Stimulated activated CD4-positive, alpha-beta T cell treated with anti-CD3 and anti-CD28 coated beads, TNF-alpha, amount 100 ng/mL, for 48 hours (primary cell): ENCODE data around the gene SLC30A1.
A peak's percentile ranks its signal among the peaks of the same experiment; 100 is the strongest.
"Not testable (repeated sequence)": the region's sequence is repeated elsewhere in the genome, so short reads cannot be mapped to it uniquely, and the experiment has no call there.

Experiments used
- DNase-seq, 3 donors: peaks; one replicate each; pipeline ENCODE4 v3.0.0-alpha.2; 2020; ENCODE audit warnings: low read depth in 3 of 3

SLC30A1 gene

GRCh38 chr1:211578640-211579439, at the start of gene SLC30A1:
Gene SLC30A1 (minus strand): TSS chr1:211579161. CDS start chr1:211578612, 549 bp downstream.
- DNase-seq = peak; percentile 99 to 100 (median 99)

GRCh38 chr1:211628417-211628816, 49.5 kb upstream of the SLC30A1 start:
- no peak for DNase-seq

GRCh38 chr1:211627259-211627658, 48.3 kb upstream of the SLC30A1 start:
- DNase-seq = no peak

GRCh38 chr1:211625866-211626265, 46.9 kb upstream of the SLC30A1 start:
- DNase-seq = not testable (repeated sequence)

- DNase-seq = no peak
These were observed 46.1 kb upstream of the SLC30A1 start for GRCh38 chr1:211625040-211625439.

GRCh38 chr1:211623515-211623914, 44.6 kb upstream of the SLC30A1 start:
- DNase-seq = no peak

GRCh38 chr1:211621447-211622198, 42.7 kb upstream of the SLC30A1 start:
- no peak for DNase-seq

GRCh38 chr1:211620097-211620496, 41.1 kb upstream of the SLC30A1 start:
- DNase-seq = no peak

GRCh38 chr1:211619033-211619996, 40.4 kb upstream of the SLC30A1 start:
- no peak for DNase-seq

GRCh38 chr1:211616965-211617297, 38.0 kb upstream of the SLC30A1 start:
- no peak for DNase-seq

- no peak for DNase-seq
These were observed 37.4 kb upstream of the SLC30A1 start for GRCh38 chr1:211616231-211616964.

- DNase-seq = no peak
These were observed 35.7 kb upstream of the SLC30A1 start for GRCh38 chr1:211614615-211615014.

GRCh38 chr1:211613951-211614350, 35.0 kb upstream of the SLC30A1 start:
- DNase-seq = no peak

- no peak for DNase-seq
These were observed 34.4 kb upstream of the SLC30A1 start for GRCh38 chr1:211613108-211613947.

- no peak for DNase-seq
These were observed 33.8 kb upstream of the SLC30A1 start for GRCh38 chr1:211612786-211613107.

GRCh38 chr1:211611818-211612217, 32.9 kb upstream of the SLC30A1 start:
- DNase-seq = no peak

GRCh38 chr1:211610779-211611556, 32.0 kb upstream of the SLC30A1 start:
- DNase-seq = no peak

GRCh38 chr1:211609120-211610024, 30.4 kb upstream of the SLC30A1 start:
- no peak for DNase-seq
